Spleen (tissue), 11 donors: ENCODE measurements around the gene PHC1. TPM values are rescaled to one million over a fixed set of nuclear protein-coding genes. Genes with fewer than 3 reads are reported as not detected.
A peak's percentile ranks its signal among the peaks of the same experiment; 100 is the strongest.

ENCODE experiments used
- DNase-seq: peaks from one replicate; pipeline ENCODE4 v3.0.0-alpha.2; 2020
- H3K27ac ChIP-seq, 8 donors: fragments of 200-600 bp; sonication (generic) in 7 of 8; 1 replicate in 4 of 8; 2 replicates in 4 of 8; pipeline versions ENCODE4 v1.5.0 to v1.8.0; 2016 to 2021; ENCODE audit warnings: inconsistent platforms in 4 of 8, mild to moderate bottlenecking in 4 of 8, moderate library complexity in 1 of 8
- H3K27me3 ChIP-seq, 7 donors: fragments of 200-600 bp; sonication (generic) in 6 of 7; replicated peaks in 1 of 7; 1 replicate in 4 of 7; 2 replicates in 3 of 7; pipeline versions ENCODE4 v1.5.0 to v1.8.0; 2016 to 2021; ENCODE audit warnings: inconsistent platforms in 3 of 7, mild to moderate bottlenecking in 1 of 7
- H3K36me3 ChIP-seq, 6 donors: fragments of 200-600 bp; sonication (generic) in 5 of 6; 1 replicate in 4 of 6; 2 replicates in 2 of 6; pipeline versions ENCODE4 v1.5.0 to v1.8.0; 2016 to 2021; ENCODE audit warnings: inconsistent platforms in 2 of 6
- H3K4me1 ChIP-seq, 6 donors: fragments of 200-600 bp; sonication (generic) in 5 of 6; 1 replicate in 3 of 6; 2 replicates in 3 of 6; pipeline versions ENCODE4 v1.5.0 to v1.8.0; 2016 to 2021; ENCODE audit warnings: inconsistent platforms in 3 of 6
- H3K4me3 ChIP-seq, 8 donors: fragments of 200-600 bp; sonication (generic) in 7 of 8; 1 replicate in 4 of 8; 2 replicates in 4 of 8; pipeline versions ENCODE4 v1.5.0 to v1.8.0; 2016 to 2021; ENCODE audit warnings: inconsistent platforms in 4 of 8, mild to moderate bottlenecking in 4 of 8, moderate library complexity in 2 of 8
- H3K9me3 ChIP-seq, 8 donors: fragments of 200-600 bp; sonication (generic) in 7 of 8; 1 replicate in 4 of 8; 2 replicates in 4 of 8; pipeline versions ENCODE4 v1.5.0 to v1.8.0; 2016 to 2021; ENCODE audit warnings: inconsistent platforms in 4 of 8
- POLR2A ChIP-seq, 3 donors: fragments of 450-650 bp; IDR thresholded peaks; one replicate each; pipeline ENCODE4 v1.5.1; 2017; ENCODE audit warnings: antibody characterized with exemption in 3 of 3, mild to moderate bottlenecking in 1 of 3
- POLR2AphosphoS5 ChIP-seq, 3 donors: sonication (generic); formaldehyde crosslinking; IDR thresholded peaks; one replicate each; pipeline ENCODE4 v1.5.1; 2017; ENCODE audit warnings: antibody characterized with exemption in 3 of 3
- WGBS, 5 donors: extraction: QIAGEN DNeasy Blood & Tissue Kit in 3 of 5; methylation state at CpG; one replicate each; pipeline versions ENCODE4 v1.1.5 to v1.1.7; 2013 to 2018; 5-methylcytosine and 5-hydroxymethylcytosine counted together
- intact Hi-C: fragments of 100-400 bp; cut with DNase I; formaldehyde crosslinking; loops from one replicate; pipeline ENCODE4 v1.15.0; 2023; ENCODE audit warnings: low total_unique reads
- polyA plus RNA-seq, 3 donors: library from polyadenylated mRNA; stranded (reverse); fragments of 200-250 nt; gene quantifications; one replicate each; pipeline ENCODE4 v1.2.1, GENCODE V29; 2013
- total RNA-seq, 7 donors: library from RNA; depleted of rRNA in 3 of 7; stranded (reverse); fragments of >200 nt in 3 of 7; fragmentation: NEBNext Ultra II Directional in 4 of 7; extraction: Animal tissue kit (Norgen Biotek cat#: 25700) in 4 of 7; gene quantifications; one replicate each; pipeline versions ENCODE4 v1.1.0 to v1.2.1, GENCODE V29; 2016 to 2021
- TF ChIP-seq, protein P1 (sequence below), 11 experiments: fragments of 200-600 bp in 7 of 11; fragments of 450-650 bp in 4 of 11; sonication (generic) in 4 of 11; IDR thresholded peaks in 8 of 11; conservative IDR thresholded peaks in 3 of 11; 1 replicate in 7 of 11; 2 replicates in 4 of 11; pipeline versions ENCODE4 v1.4.0 to v1.8.0; 2016 to 2021; ENCODE audit warnings: antibody characterized with exemption in 11 of 11, inconsistent platforms in 4 of 11, mild to moderate bottlenecking in 1 of 11
- donor health status: healthy with polysubstance abuse.
- donor health status: DM: no; HTN: no; CAD: no; lungs with moderate emphysema.
- donor health status: DM: no; HTN: no; CAD: no.
- donor health status: Bipolar disorder and iron deficiency.
- donor health status: healthy.
- donor health status: DM: no; HTN: no; CAD: no.
- donor health status: DM: yes; HTN: yes; CAD: no.

PHC1 gene
- total and polyA plus RNA-seq, 10 donors, result 16.5 to 51.1 (median 28.2) TPM

DNA sequence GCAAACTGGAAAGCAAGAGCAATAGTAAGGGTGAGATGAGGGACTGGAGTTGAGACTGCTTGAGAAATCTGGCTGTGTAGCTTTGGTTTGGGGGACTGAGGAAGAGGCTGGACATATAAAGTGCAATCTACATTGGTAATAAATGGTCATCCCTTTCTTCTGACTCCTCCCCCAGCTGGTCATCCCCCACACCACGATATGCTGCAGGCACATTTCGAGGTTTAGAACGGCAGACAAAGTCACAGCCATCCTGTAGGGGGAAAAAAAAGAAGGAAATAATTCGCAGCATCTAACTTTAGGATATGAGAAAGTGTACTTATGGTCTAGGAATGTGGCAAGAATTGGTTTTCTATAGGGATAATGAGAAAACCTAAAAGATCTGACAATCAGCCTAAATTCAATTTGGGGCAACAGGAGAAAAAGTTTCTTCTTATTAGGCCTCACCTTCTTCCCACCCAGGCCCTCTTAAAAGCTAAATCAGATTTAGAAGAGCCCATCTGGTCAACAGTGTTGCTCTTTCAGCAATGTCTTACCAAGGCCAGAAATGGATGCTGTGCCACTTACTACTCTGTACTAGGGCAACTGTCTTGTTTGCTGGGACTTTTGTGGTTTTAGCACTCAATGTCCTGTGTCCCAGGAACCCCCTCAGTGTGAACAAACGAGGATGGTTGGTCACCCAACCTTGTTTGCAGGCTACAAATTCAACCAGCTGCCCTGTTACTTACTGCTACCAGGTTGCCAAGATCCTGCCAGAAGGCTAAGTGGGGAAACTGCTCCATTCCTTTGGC, 27.6 kb downstream of the PHC1 start:
- intact Hi-C loops, result no loop called here
- Histone ChIP-seq H3K27ac (no peak overlapping the region), H3K4me1 (peaks cover 3 to 14% (median 4%) of the 10 kb centered on the region in 6 donors), H3K9me3 (no peaks in the 10 kb centered on the region), H3K36me3 (peaks cover 10 to 82% (median 65%) of the 10 kb centered on the region in 6 donors), H3K4me3 (no peak overlapping the region), H3K27me3 (no peaks in the 10 kb centered on the region)
- 71 to 84% (median 77%) methylated on average over 5 of the region's 5 CpGs for WGBS, 5 donors
- no peak for DNase-seq
- TF ChIP-seq POLR2AphosphoS5 (IDR thresholded peaks at IDR 0.05) (no peak), POLR2A (IDR thresholded peaks at IDR 0.05) (no peak)
- TF ChIP-seq, protein P1, sequence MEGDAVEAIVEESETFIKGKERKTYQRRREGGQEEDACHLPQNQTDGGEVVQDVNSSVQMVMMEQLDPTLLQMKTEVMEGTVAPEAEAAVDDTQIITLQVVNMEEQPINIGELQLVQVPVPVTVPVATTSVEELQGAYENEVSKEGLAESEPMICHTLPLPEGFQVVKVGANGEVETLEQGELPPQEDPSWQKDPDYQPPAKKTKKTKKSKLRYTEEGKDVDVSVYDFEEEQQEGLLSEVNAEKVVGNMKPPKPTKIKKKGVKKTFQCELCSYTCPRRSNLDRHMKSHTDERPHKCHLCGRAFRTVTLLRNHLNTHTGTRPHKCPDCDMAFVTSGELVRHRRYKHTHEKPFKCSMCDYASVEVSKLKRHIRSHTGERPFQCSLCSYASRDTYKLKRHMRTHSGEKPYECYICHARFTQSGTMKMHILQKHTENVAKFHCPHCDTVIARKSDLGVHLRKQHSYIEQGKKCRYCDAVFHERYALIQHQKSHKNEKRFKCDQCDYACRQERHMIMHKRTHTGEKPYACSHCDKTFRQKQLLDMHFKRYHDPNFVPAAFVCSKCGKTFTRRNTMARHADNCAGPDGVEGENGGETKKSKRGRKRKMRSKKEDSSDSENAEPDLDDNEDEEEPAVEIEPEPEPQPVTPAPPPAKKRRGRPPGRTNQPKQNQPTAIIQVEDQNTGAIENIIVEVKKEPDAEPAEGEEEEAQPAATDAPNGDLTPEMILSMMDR (IDR thresholded peaks at IDR 0.05 in 8 of 11, conservative IDR thresholded peaks at IDR 0.05 in 3 of 11), result no peak

DNA sequence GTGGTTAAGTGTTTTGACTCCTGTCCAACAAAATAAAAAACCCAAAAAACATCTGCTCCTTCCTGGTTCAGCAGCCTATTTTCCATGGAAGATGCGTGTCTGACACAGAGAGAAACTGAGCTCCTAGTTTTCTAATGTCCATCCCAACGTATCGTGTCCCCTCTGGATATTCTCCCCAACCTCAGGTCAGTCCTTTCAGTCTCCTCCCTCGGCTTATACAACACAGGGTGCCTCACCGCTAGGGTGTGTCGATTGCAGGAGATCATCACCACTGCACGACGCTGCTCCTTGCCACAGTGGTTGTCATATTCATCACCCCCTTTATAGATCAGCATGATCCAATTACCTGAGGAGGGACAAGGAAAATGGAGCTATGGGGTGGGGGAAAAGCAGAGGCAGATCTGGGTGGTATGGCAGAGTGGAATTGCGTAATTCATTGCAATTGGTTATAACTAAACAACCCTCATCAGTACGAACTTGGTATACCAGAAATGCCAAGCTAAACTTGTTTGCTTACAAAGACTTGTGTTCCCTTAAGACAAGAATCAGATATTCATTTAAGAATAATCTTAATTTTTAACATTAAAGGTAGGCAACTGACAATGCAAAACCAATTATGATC, 29.4 kb downstream of the PHC1 start:
- Histone ChIP-seq H3K4me1 (peaks cover 18 to 32% (median 22%) of the 10 kb centered on the region in 6 donors), H3K36me3 (peaks cover 10 to 65% (median 54%) of the 10 kb centered on the region in 6 donors), H3K27me3 (no peaks in the 10 kb centered on the region), H3K4me3 (no peak overlapping the region), H3K9me3 (no peaks in the 10 kb centered on the region), H3K27ac (no peak overlapping the region)
- intact Hi-C loops, result no loop called here
- TF ChIP-seq POLR2AphosphoS5 (IDR thresholded peaks at IDR 0.05) (no peak), POLR2A (IDR thresholded peaks at IDR 0.05) (no peak)
- TF ChIP-seq, protein P1 (IDR thresholded peaks at IDR 0.05 in 8 of 11, conservative IDR thresholded peaks at IDR 0.05 in 3 of 11), result no peak
- no peak for DNase-seq
- 91 to 96% (median 93%) methylated on average over 10 of the region's 10 CpGs for WGBS, 5 donors

DNA sequence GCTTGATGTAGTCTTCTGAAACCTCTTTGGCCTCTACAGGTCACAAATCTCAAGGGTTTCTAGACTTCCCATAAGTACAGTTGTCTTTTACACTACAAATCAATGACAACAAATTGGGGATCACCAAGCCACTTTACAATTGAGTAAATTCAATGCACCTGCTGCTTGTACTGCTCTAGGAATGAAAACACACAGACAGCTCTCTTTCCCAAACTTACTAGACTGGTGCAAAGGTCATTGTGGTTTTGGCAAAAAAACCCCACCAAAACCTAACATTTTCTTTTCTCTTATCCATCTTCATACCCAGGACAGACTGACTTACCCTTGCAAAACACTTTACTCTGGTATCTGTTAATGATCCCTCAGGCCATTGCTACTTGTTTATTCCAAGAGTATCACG, 32.4 kb downstream of the PHC1 start:
- no peak for DNase-seq
- Histone ChIP-seq H3K36me3 (peaks cover 5 to 52% (median 45%) of the 10 kb centered on the region in 6 donors), H3K4me1 (peaks cover 18 to 52% (median 37%) of the 10 kb centered on the region in 6 donors), H3K4me3 (peak overlapping the region in 1 of 8 donors; percentile 6), H3K9me3 (no peaks in the 10 kb centered on the region), H3K27ac (peak overlapping the region in 1 of 8 donors; percentile 98), H3K27me3 (no peaks in the 10 kb centered on the region)
- intact Hi-C loops, result no loop called here
- TF ChIP-seq, protein P1 (IDR thresholded peaks at IDR 0.05 in 8 of 11, conservative IDR thresholded peaks at IDR 0.05 in 3 of 11), result no peak
- TF ChIP-seq POLR2AphosphoS5 (IDR thresholded peaks at IDR 0.05) (no peak), POLR2A (IDR thresholded peaks at IDR 0.05) (no peak)
- WGBS, 5 donors, result 61 to 80% (median 69%) methylated on average over 1 of the region's 1 CpG

DNA sequence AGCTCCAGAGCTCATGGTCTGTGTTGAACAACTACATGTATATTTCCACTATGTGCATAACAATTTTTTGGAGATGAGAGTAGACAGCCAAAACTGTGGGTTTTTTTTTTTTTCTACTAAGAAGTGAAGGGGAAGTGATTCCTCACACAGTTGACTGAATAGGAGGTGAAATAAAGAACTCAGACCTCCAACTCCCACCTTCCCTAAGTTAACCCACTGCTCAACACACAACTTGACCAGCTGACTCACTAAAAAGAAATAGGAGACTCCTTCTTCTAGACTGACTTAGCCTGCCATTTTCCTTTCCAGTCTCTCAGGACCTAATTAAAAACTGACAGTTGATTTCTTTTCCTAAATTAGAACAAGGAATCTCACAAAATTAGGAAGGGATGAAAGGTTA, 33.4 kb downstream of the PHC1 start:
- Histone ChIP-seq H3K4me1 (peaks cover 18 to 62% (median 39%) of the 10 kb centered on the region in 6 donors), H3K4me3 (peak overlapping the region in 4 of 8 donors; percentile 87 to 95 (median 90)), H3K36me3 (peaks cover 0 to 42% (median 35%) of the 10 kb centered on the region in 6 donors), H3K27me3 (no peaks in the 10 kb centered on the region), H3K9me3 (peaks cover 0 to 2% (median 0%) of the 10 kb centered on the region in 8 donors), H3K27ac (peak overlapping the region in 4 of 8 donors; percentile 21 to 98 (median 96))
- TF ChIP-seq POLR2A (IDR thresholded peaks at IDR 0.05) (no peak), POLR2AphosphoS5 (IDR thresholded peaks at IDR 0.05) (no peak)
- TF ChIP-seq, protein P1 (IDR thresholded peaks at IDR 0.05 in 8 of 11, conservative IDR thresholded peaks at IDR 0.05 in 3 of 11), result no peak
- DNase-seq, result no peak
- intact Hi-C loops, result no loop called here
